H1 (cell line): Measurements from ENCODE around the gene STX17. TPM values are rescaled to one million over a fixed set of nuclear protein-coding genes. Genes with fewer than 3 reads are reported as not detected.
A peak's percentile ranks its signal among the peaks of the same experiment; 100 is the strongest.

Experiments
- CTCF ChIA-PET: fragments of 300-600 bp; sonication (Branson Sonifier 250); formaldehyde crosslinking; loops from one replicate; lab custom pipeline; 2021; ENCODE audit not compliant: partially characterized antibody; lab: Charles Lee
- POLR2A ChIA-PET: fragments of 300-600 bp; sonication (Branson Sonifier 250); formaldehyde crosslinking; loops from one replicate; lab custom pipeline; 2021; ENCODE audit warnings: inconsistent platforms; ENCODE audit not compliant: partially characterized antibody; lab: Charles Lee
- DNase-seq, 2 experiments: peaks; one replicate each; pipeline versions ENCODE4 v3.0.0 to v3.0.0-alpha.2; 2010 to 2022; ENCODE audit warnings: low spot score in 2 of 2, low read depth in 1 of 2, mixed read lengths in 1 of 2
- FAIRE-seq: peaks from 2 replicates; lab custom pipeline; 2011; peaks lifted over from hg19 to GRCh38; lab: Jason Lieb, UNC
- H2AFZ ChIP-seq: 2 replicates; pipeline ENCODE4 v1.8.1; 2012; ENCODE audit warnings: low read length, inconsistent platforms
- H2AK5ac ChIP-seq: 2 replicates; pipeline ENCODE4 v1.6.1; 2013; ENCODE audit warnings: low read depth, low read length
- H2BK120ac ChIP-seq: replicated peaks from 2 replicates; pipeline ENCODE3; 2013; ENCODE audit warnings: low read depth, low read length, inconsistent platforms
- H2BK12ac ChIP-seq: 2 replicates; pipeline ENCODE4 v1.6.1; 2013; ENCODE audit warnings: low read depth, low read length
- H2BK15ac ChIP-seq: 2 replicates; pipeline ENCODE4 v1.6.1; 2013; ENCODE audit warnings: low read length
- H2BK20ac ChIP-seq: 2 replicates; pipeline ENCODE4 v1.6.1; 2013; ENCODE audit warnings: low read length
- H2BK5ac ChIP-seq: 2 replicates; pipeline ENCODE4 v1.6.1; 2013; ENCODE audit warnings: low read depth, low read length
- H3K14ac ChIP-seq: 2 replicates; pipeline ENCODE4 v1.6.1; 2013; ENCODE audit warnings: inconsistent platforms; ENCODE audit not compliant: insufficient read length
- H3K18ac ChIP-seq: 2 replicates; pipeline ENCODE4 v1.6.1; 2013; ENCODE audit warnings: low read length; ENCODE audit errors: extremely low read depth
- H3K23ac ChIP-seq: 2 replicates; pipeline ENCODE4 v1.6.1; 2013; ENCODE audit warnings: inconsistent platforms; ENCODE audit not compliant: insufficient read length
- H3K23me2 ChIP-seq: 2 replicates; pipeline ENCODE4 v1.6.1; 2013; ENCODE audit warnings: low read depth, low read length
- H3K27ac ChIP-seq: 2 replicates; pipeline ENCODE4 v1.6.1; 2011; ENCODE audit warnings: low read depth, low read length, inconsistent platforms
- H3K27me3 ChIP-seq, 4 experiments: replicated peaks in 1 of 4; 1 replicate in 1 of 4; 2 replicates in 3 of 4; pipeline versions ENCODE4 v1.6.1 to v1.8.1; 2011 to 2013; ENCODE audit warnings: low read length in 3 of 4, mild to moderate bottlenecking in 3 of 4, inconsistent platforms in 2 of 4, mixed read lengths in 2 of 4, moderate library complexity in 1 of 4; ENCODE audit not compliant: control insufficient read depth in 3 of 4, insufficient read depth in 3 of 4; ENCODE audit errors: extremely low read depth in 1 of 4
- H3K36me3 ChIP-seq, 4 experiments: 2 replicates each; pipeline versions ENCODE4 v1.6.1 to v1.8.1; 2011 to 2013; ENCODE audit warnings: mild to moderate bottlenecking in 4 of 4, low read length in 3 of 4, moderate library complexity in 2 of 4, control low read depth in 1 of 4, inconsistent platforms in 1 of 4; ENCODE audit not compliant: insufficient read depth in 4 of 4, control insufficient read depth in 2 of 4
- H3K4ac ChIP-seq: replicated peaks from 2 replicates; pipeline ENCODE3; 2013; ENCODE audit warnings: low read length, low read depth, mixed read lengths, inconsistent platforms; ENCODE audit not compliant: insufficient read length
- H3K4me1 ChIP-seq, 4 experiments: replicated peaks in 1 of 4; 1 replicate in 1 of 4; 2 replicates in 3 of 4; pipeline versions ENCODE4 v1.6.1 to v1.8.1; 2011 to 2013; ENCODE audit warnings: low read length in 3 of 4, inconsistent platforms in 2 of 4, mixed read lengths in 1 of 4; ENCODE audit not compliant: insufficient read depth in 4 of 4, control insufficient read depth in 3 of 4
- H3K4me2 ChIP-seq, 2 experiments: 2 replicates each; pipeline versions ENCODE4 v1.6.1 to v1.8.1; 2011 to 2013; ENCODE audit warnings: low read depth in 2 of 2, low read length in 2 of 2, control low read depth in 1 of 2, inconsistent platforms in 1 of 2, mild to moderate bottlenecking in 1 of 2; ENCODE audit not compliant: insufficient read depth in 1 of 2
- H3K4me3 ChIP-seq, 4 experiments: fragments of 200-600, 300-600 bp in 1 of 4; sonication (generic), shearing (Covaris generic), sonication (Bioruptor Twin) in 1 of 4; 2 replicates each; pipeline versions ENCODE4 v1.5.1 to v1.8.1; 2011 to 2016; ENCODE audit warnings: low read length in 4 of 4, low read depth in 3 of 4, control low read depth in 2 of 4, inconsistent platforms in 2 of 4, mild to moderate bottlenecking in 2 of 4, mixed read lengths in 1 of 4, moderate library complexity in 1 of 4; ENCODE audit not compliant: insufficient read depth in 2 of 4; ENCODE audit errors: extremely low read depth in 1 of 4
- H3K56ac ChIP-seq: replicated peaks from 2 replicates; pipeline ENCODE3; 2013; ENCODE audit warnings: low read depth, mild to moderate bottlenecking, mixed read lengths, low read length, inconsistent platforms; ENCODE audit not compliant: insufficient read length
- H3K79me1 ChIP-seq: 2 replicates; pipeline ENCODE4 v1.6.1; 2013; ENCODE audit warnings: low read depth, low read length, control low read depth
- H3K79me2 ChIP-seq, 2 experiments: 2 replicates each; pipeline versions ENCODE4 v1.6.1 to v1.8.1; 2012 to 2013; ENCODE audit warnings: low read length in 2 of 2, mild to moderate bottlenecking in 2 of 2, inconsistent platforms in 1 of 2; ENCODE audit not compliant: insufficient read depth in 2 of 2, control insufficient read depth in 1 of 2
- H3K9ac ChIP-seq, 4 experiments: replicated peaks in 1 of 4; 1 replicate in 1 of 4; 2 replicates in 3 of 4; pipeline versions ENCODE4 v1.6.1 to v1.8.1; 2011 to 2013; ENCODE audit warnings: low read depth in 3 of 4, low read length in 3 of 4, control low read depth in 2 of 4, mild to moderate bottlenecking in 2 of 4, moderate library complexity in 2 of 4, inconsistent platforms in 1 of 4; ENCODE audit errors: extremely low read depth in 1 of 4
- H3K9me3 ChIP-seq, 2 experiments: 2 replicates each; pipeline versions ENCODE4 v1.6.1 to v1.8.1; 2012 to 2013; ENCODE audit warnings: mild to moderate bottlenecking in 2 of 2, moderate library complexity in 2 of 2, control low read depth in 1 of 2, inconsistent platforms in 1 of 2, low read depth in 1 of 2, low read length in 1 of 2, mixed read lengths in 1 of 2; ENCODE audit not compliant: insufficient read depth in 2 of 2
- H4K20me1 ChIP-seq, 2 experiments: replicated peaks in 1 of 2; 2 replicates each; pipeline versions ENCODE3 to v1.8.1; 2011 to 2013; ENCODE audit warnings: inconsistent platforms in 2 of 2, low read length in 2 of 2, mild to moderate bottlenecking in 1 of 2; ENCODE audit not compliant: insufficient read depth in 2 of 2, control insufficient read depth in 1 of 2
- H4K5ac ChIP-seq: 2 replicates; pipeline ENCODE4 v1.6.1; 2013; ENCODE audit warnings: low read length, low read depth, mixed read lengths, inconsistent platforms; ENCODE audit not compliant: insufficient read length
- H4K8ac ChIP-seq: 2 replicates; pipeline ENCODE4 v1.8.0; 2013; ENCODE audit warnings: mild to moderate bottlenecking, moderate library complexity, low read length, inconsistent platforms; ENCODE audit not compliant: insufficient read depth; ENCODE audit errors: extremely low read depth
- H4K91ac ChIP-seq: replicated peaks from 2 replicates; pipeline ENCODE3; 2013; ENCODE audit warnings: low read length, mixed read lengths, inconsistent platforms; ENCODE audit not compliant: insufficient read length
- BCL11A ChIP-seq, 2 experiments: IDR thresholded peaks; one replicate each; pipeline ENCODE4 v1.6.1; 2011; ENCODE audit warnings: low read depth in 2 of 2, low read length in 2 of 2, mild to moderate bottlenecking in 2 of 2
- CEBPB ChIP-seq: IDR thresholded peaks from 2 replicates; pipeline ENCODE4 v1.6.1; 2012; ENCODE audit warnings: low read depth, low read length
- CHD1 ChIP-seq: IDR thresholded peaks from 2 replicates; pipeline ENCODE4 v1.6.1; 2012; ENCODE audit warnings: low read depth, low read length, improper control_type of control experiment
- E2F6 ChIP-seq: IDR thresholded peaks from 2 replicates; pipeline ENCODE4 v1.6.1; 2012; ENCODE audit warnings: inconsistent platforms
- HDAC2 ChIP-seq, 2 experiments: fragments of 300-600 bp in 1 of 2; sonication (generic) in 1 of 2; IDR thresholded peaks; 2 replicates each; pipeline ENCODE4 v1.6.1; 2011 to 2012; ENCODE audit warnings: low read depth in 2 of 2, low read length in 2 of 2, mild to moderate bottlenecking in 2 of 2, moderate library complexity in 2 of 2, borderline replicate concordance in 1 of 2, inconsistent platforms in 1 of 2
- MAX ChIP-seq: IDR thresholded peaks from 2 replicates; pipeline ENCODE4 v1.6.1; 2012; ENCODE audit warnings: inconsistent platforms
- RAD21 ChIP-seq, 2 experiments: IDR thresholded peaks in 1 of 2; conservative IDR thresholded peaks in 1 of 2; 2 replicates each; pipeline ENCODE4 v1.6.1; 2011; ENCODE audit warnings: low read depth in 2 of 2, low read length in 2 of 2, improper control_type of control experiment in 1 of 2, inconsistent platforms in 1 of 2, mild to moderate bottlenecking in 1 of 2, moderate library complexity in 1 of 2
- RBBP5 ChIP-seq: IDR thresholded peaks from 2 replicates; pipeline ENCODE4 v1.7.1; 2012; ENCODE audit warnings: low read depth, mild to moderate bottlenecking, inconsistent platforms, low read length, moderate library complexity, borderline replicate concordance
- SRF ChIP-seq: IDR thresholded peaks from 2 replicates; pipeline ENCODE4 v1.6.1; 2011; ENCODE audit warnings: mild to moderate bottlenecking, low read depth, low read length, moderate library complexity
- TAF1 ChIP-seq: IDR thresholded peaks from 2 replicates; pipeline ENCODE4 v1.6.1; 2011; ENCODE audit warnings: mild to moderate bottlenecking, low read depth, low read length
- TBP ChIP-seq: IDR thresholded peaks from 2 replicates; pipeline ENCODE4 v1.6.1; 2011; ENCODE audit warnings: low read depth, low read length, improper control_type of control experiment
- TCF12 ChIP-seq: IDR thresholded peaks from 2 replicates; pipeline ENCODE4 v1.6.1; 2011; ENCODE audit warnings: low read depth, mild to moderate bottlenecking, low read length
- YY1 ChIP-seq: IDR thresholded peaks from 2 replicates; pipeline ENCODE4 v1.6.1; 2011; ENCODE audit warnings: low read depth, mild to moderate bottlenecking, low read length
- WGBS, 2 experiments: shearing (Covaris generic) in 1 of 2; methylation state at CpG; one replicate each; pipeline versions ENCODE4 v1.1.6 to v1.1.7; 2013 to 2015; ENCODE audit warnings: low lambda C conversion rate in 2 of 2, mixed read lengths in 2 of 2, inconsistent platforms in 1 of 2, low coverage in 1 of 2, missing lambda C conversion rate in 1 of 2; ENCODE audit not compliant: insufficient replicate concordance in 2 of 2, insufficient coverage in 1 of 2, insufficient read length in 1 of 2; ENCODE audit errors: extremely low coverage in 1 of 2, missing lambda C conversion rate in 1 of 2; 5-methylcytosine and 5-hydroxymethylcytosine counted together
- polyA plus RNA-seq, 7 experiments: library from polyadenylated mRNA; depleted of rRNA in 3 of 7; stranded (reverse) in 5 of 7; unstranded in 2 of 7; fragments of >200 nt in 5 of 7; fragments of 200-250 nt in 2 of 7; gene quantifications; 1 replicate in 5 of 7; 2 replicates in 1 of 7; 4 replicates in 1 of 7; pipeline versions ENCODE4 v1.2.1 to v1.2.3, GENCODE V29; 2011 to 2013; ENCODE audit warnings: missing spikeins in 2 of 7, mixed read lengths in 2 of 7
- total RNA-seq: library from RNA; stranded (reverse); fragmentation: NEBNext Ultra II Directional; extraction: Animal tissue kit (Norgen Biotek cat#: 25700); gene quantifications from 2 replicates; pipeline ENCODE4 v1.2.1, GENCODE V29; 2021

STX17 gene
- total and polyA plus RNA-seq, 2 of the 8 experiments (the other 6 are each of a cell fraction or from before 2014, with no cell fraction given) = 4.5 to 16.3 TPM

GRCh38 chr9:99998266-99998665 lies 91.8 kb downstream of the STX17 start:
- H2BK5ac ChIP-seq = no peak overlapping the region

More at GRCh38 chr9:99998266-99998665, 91.8 kb downstream of the STX17 start:
- Histone ChIP-seq H3K27ac (no peak overlapping the region), H2BK12ac (no peak overlapping the region), H3K79me1 (no peaks in the 10 kb centered on the region), H2AFZ (no peak overlapping the region), H3K4me3 (no peak overlapping the region), H3K14ac (no peak overlapping the region), H4K91ac (no peak overlapping the region), H4K5ac (no peak overlapping the region), H3K23ac (no peak overlapping the region), H4K8ac (no peak overlapping the region), H3K4me1 (no peaks in the 10 kb centered on the region; a peak in 1 of 7 replicates), H2BK15ac (no peak overlapping the region), H3K23me2 (no peaks in the 10 kb centered on the region), H3K79me2 (no peaks in the 10 kb centered on the region), H3K36me3 (no peaks in the 10 kb centered on the region), H3K4me2 (no peak overlapping the region), H3K4ac (no peak overlapping the region), H3K56ac (no peak overlapping the region), H2BK20ac (no peak overlapping the region), H3K9ac (no peak overlapping the region), H3K9me3 (no peaks in the 10 kb centered on the region), H2BK120ac (no peak overlapping the region), H2AK5ac (no peak overlapping the region), H4K20me1 (no peaks in the 10 kb centered on the region), H3K18ac (no peak overlapping the region), H3K27me3 (no peaks in the 10 kb centered on the region)
- POLR2A ChIA-PET = no interaction called here
- TF ChIP-seq TAF1 = no peak
- no peak for TF ChIP-seq SRF
- no peak for TF ChIP-seq CHD1
- TF ChIP-seq MAX = peak; percentile 74; the same call in 1 of the 2 replicates
- peak; percentile 52 for TF ChIP-seq E2F6
- TF ChIP-seq BCL11A (IDR thresholded peaks at IDR 0.05; ENCODE audit: low read depth in 2 of 2, low read length in 2 of 2) = no peak
- no peak for TF ChIP-seq RBBP5
- no peak for TF ChIP-seq HDAC2 (IDR thresholded peaks at IDR 0.05; ENCODE audit: borderline replicate concordance in 1 of 2, low read depth in 2 of 2, low read length in 2 of 2)
- TF ChIP-seq RAD21 (IDR thresholded peaks at IDR 0.05 in 1 of 2, conservative IDR thresholded peaks at IDR 0.05 in 1 of 2; ENCODE audit: low read depth in 2 of 2, low read length in 2 of 2) = no peak
- TF ChIP-seq YY1 = no peak
- no peak for TF ChIP-seq TBP
- no peak for TF ChIP-seq CEBPB
- no peak for TF ChIP-seq TCF12
- WGBS, 2 experiments = 88% methylated on average over 22 of the region's 22 CpGs; no CpG with 5 or more reads in 1 of the 2 experiments
- CTCF ChIA-PET = interaction anchor here (0.6 to 2.1 kb wide), 6 partner anchors 9 to 326 kb away, joined by 3 to 6 read pairs (median 4); no protein-coding TSS in a partner anchor
- no peak for FAIRE-seq
- peak in 1 of 2 experiments; percentile 49 for DNase-seq
